ENCODE data around the gene NAGA.

NAGA gene

DNA sequence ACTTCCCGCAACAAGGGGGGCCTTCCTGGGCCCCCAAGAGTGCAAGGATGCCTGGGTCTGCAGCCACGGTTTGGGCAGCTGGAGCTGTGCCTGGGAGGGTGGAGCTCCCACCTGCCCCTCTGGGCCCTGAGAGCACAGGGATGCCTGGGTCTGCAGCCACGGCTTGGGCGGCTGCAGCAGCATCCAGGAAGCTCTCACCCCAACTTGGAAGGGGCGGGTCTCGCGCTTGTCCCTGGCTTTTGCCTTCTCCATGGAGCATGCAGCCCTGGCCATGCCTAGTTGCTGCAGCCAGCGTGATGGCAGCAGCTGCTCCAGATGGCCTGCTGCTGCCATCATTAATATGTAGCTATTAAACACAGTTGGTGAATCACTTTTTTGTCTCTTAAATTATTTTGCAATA is 35.4 kb downstream of the NAGA start:
- no peak for DNase-seq

- DNase-seq = no peak
These were observed 37.1 kb downstream of the NAGA start for GRCh38 chr22:42033263-42034181.

DNA sequence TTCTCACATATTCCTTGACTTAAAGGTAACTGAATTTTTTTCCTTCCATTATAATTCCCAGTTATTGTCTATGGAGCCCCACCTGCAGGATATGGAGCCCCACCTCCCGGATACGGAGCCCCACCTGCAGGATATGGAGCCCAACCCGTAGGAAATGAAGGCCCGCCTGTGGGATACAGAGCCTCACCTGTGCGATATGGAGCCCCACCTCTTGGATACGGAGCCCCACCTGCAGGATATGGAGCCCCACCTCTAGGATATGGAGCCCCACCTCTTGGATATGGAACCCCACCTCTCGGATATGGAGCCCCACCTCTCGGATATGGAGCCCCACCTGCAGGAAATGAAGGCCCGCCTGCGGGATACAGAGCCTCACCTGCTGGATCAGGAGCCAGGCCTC is 43.9 kb downstream of the NAGA start:
- DNase-seq = no peak

- DNase-seq = no peak
These were observed 45.2 kb downstream of the NAGA start for GRCh38 chr22:42025421-42025820.

DNA sequence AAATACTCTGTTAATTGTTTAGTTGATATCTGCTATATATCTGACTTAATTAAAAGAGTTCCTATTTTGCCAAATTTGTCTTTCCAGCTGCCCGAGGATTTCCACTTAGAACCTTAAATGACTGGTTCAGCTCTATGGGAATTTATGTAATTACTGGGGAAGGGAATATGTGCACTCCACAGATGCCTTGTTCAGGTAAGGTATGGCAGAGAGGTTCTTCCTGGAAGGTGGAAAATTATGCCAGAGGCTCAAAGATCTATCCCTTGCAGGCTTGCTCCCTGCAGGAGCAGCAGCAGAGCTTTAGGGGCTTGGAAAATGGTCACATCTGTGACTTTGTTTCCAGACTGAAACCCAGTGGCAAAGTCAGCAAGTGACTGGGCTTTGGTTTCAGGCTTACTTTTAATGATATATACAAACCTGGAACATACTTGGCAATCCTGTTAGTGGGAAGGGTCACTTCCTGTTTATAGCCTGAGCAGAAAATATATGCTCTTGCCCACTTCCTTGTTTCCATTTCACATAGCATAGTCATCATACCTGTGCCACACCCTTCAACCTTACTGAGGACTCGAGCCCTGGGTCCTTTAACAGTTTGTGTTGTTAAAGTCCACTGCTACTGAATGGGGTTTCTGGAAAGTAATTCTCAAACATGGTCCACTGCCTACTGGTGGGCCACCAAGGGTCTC is 48.3 kb downstream of the NAGA start:
- DNase-seq = no peak

DNA sequence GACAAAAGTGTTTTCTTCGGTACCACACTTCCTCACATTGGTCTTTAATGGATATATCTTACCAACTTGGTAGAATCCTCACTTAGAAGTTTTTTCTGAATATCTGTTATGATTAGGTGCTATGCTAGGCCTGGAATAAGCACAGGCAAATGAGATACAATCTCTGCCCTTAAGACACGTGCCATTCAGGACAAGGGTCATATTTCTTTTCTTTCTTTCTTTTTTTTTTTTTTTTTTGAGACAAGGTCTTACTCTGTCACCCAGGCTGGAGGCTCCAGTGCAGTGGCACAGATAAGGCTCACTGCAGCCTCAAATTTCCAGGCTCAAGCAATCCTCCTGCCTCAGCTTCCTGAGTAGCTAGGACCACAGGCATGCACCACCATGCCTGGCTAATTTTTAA is 49.0 kb downstream of the NAGA start:
- DNase-seq = no peak

DNA sequence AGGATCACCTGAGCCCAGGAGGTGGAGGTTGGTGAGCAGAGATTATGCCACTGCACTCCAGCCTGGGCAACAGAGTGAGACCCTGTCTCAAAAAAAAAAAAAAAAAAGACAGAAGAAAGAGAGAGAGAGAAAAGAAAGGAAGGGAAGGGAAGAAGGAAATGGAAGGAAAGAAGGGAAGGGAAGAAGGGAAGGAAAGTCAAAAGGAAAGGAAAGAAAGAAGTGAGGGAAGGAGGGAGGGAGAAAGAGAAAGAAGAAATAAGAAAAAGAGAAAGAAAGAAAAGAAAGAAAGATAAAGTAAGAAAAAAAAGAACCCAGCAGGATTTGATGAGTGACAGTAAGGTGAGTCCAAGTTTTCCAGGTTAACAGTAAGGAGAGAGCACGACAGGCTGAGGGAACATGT is 52.4 kb downstream of the NAGA start:
- DNase-seq = no peak

GRCh38 chr22:42016111-42016510 is 54.5 kb downstream of the NAGA start:
- DNase-seq = no peak

DNA sequence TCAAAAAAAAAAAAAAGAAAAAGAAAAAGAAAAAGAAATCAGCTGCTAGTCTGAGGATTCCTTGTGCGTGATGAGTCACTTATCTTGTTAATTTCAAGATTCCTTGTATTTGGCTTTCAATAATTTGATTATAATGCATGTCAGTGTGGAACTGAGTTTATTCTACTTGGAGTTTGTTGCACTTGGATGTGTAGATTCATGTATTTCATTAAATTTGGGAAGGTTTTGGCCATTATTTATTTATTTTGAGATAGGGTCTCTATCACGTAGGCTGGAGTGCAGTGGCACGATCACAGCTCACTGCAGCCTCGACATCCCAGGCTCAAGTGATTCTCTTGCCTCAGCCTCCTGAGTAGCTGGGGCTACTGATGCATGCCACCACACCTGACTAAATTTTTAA is 57.2 kb downstream of the NAGA start:
- no peak for DNase-seq

- no peak for DNase-seq
These were observed 59.8 kb downstream of the NAGA start for GRCh38 chr22:42010778-42011177.

Data from SHP77 (cell line).